Neural progenitor cell (in vitro differentiated cells): Measurements from ENCODE around the gene BMP2.

ENCODE experiments used
- CTCF ChIP-seq: fragments of 200-600 bp; sonication (generic); IDR thresholded peaks from 2 replicates; pipeline ENCODE4 v1.5.1; 2017; ENCODE audit warnings: antibody characterized with exemption, mild to moderate bottlenecking
- EZH2 ChIP-seq: fragments of 200-600 bp; sonication (generic); IDR thresholded peaks from 2 replicates; pipeline ENCODE4 v1.6.1; 2017; ENCODE audit warnings: antibody characterized with exemption, mild to moderate bottlenecking, moderate library complexity

GRCh38 chr20:6770786-6771100 lies 3.3 kb downstream of the BMP2 start:
- TF ChIP-seq CTCF (no peak), EZH2 (no peak)
